HepG2 (cell line): ENCODE data around the gene TMEM63B. TPM values are rescaled to one million over a fixed set of nuclear protein-coding genes. Genes with fewer than 3 reads are reported as not detected.

ENCODE experiments used
- GFI1 ChIP-seq: sonication (generic); formaldehyde crosslinking; IDR thresholded peaks from 2 replicates; pipeline ENCODE4 v1.5.0; 2020; ENCODE audit warnings: missing genetic modification reagents, mild to moderate bottlenecking, borderline replicate concordance
- GTF3A ChIP-seq: sonication (generic); formaldehyde crosslinking; conservative IDR thresholded peaks from 2 replicates; pipeline ENCODE4 v1.4.0; 2020; ENCODE audit warnings: mild to moderate bottlenecking, missing genetic modification reagents
- HOXA3 ChIP-seq: sonication (generic); formaldehyde crosslinking; IDR thresholded peaks from 2 replicates; pipeline ENCODE4 v1.5.0; 2020; ENCODE audit warnings: missing genetic modification reagents
- MIER3 ChIP-seq: IDR thresholded peaks from 2 replicates; pipeline ENCODE4 v1.6.1; 2016; ENCODE audit warnings: missing compliant biosample characterization, borderline replicate concordance
- RBFOX2 ChIP-seq: fragments of 200-400 bp; formaldehyde crosslinking; IDR thresholded peaks from 2 replicates; pipeline ENCODE4 v1.6.1; 2017; ENCODE audit warnings: low read depth, mild to moderate bottlenecking, low read length
- SKI ChIP-seq: fragments of 450-650 bp; IDR thresholded peaks from one replicate; pipeline ENCODE4 v1.6.1; 2018; ENCODE audit warnings: mild to moderate bottlenecking; ENCODE audit not compliant: partially characterized antibody
- SRF ChIP-seq: IDR thresholded peaks from 2 replicates; pipeline ENCODE4 v1.6.1; 2011; ENCODE audit warnings: mild to moderate bottlenecking, low read depth, low read length, moderate library complexity
- SRSF4 ChIP-seq: fragments of 200-400 bp; formaldehyde crosslinking; IDR thresholded peaks from one replicate; pipeline ENCODE4 v1.6.1; 2018; ENCODE audit warnings: mild to moderate bottlenecking, low read depth, low read length, moderate library complexity; ENCODE audit not compliant: poor library complexity, severe bottlenecking
- TMF1 ChIP-seq: sonication (generic); formaldehyde crosslinking; IDR thresholded peaks from 2 replicates; pipeline ENCODE4 v1.8.1; 2022; ENCODE audit warnings: low read depth, missing genetic modification reagents
- U2AF1 ChIP-seq: fragments of 200-400 bp; formaldehyde crosslinking; optimal IDR thresholded peaks from 2 replicates; pipeline ENCODE3; 2017; ENCODE audit warnings: mild to moderate bottlenecking, low read depth, low read length
- ZNF619 ChIP-seq: sonication (generic); formaldehyde crosslinking; IDR thresholded peaks from 2 replicates; pipeline ENCODE4 v1.4.0; 2020; ENCODE audit warnings: mild to moderate bottlenecking, missing genetic modification reagents
- ZNF629 ChIP-seq: sonication (generic); formaldehyde crosslinking; conservative IDR thresholded peaks from 2 replicates; pipeline ENCODE4 v1.5.0; 2020; ENCODE audit warnings: missing genetic modification reagents
- ZNF678 ChIP-seq: sonication (generic); formaldehyde crosslinking; IDR thresholded peaks from 2 replicates; pipeline ENCODE4 v1.4.0; 2020; ENCODE audit warnings: mild to moderate bottlenecking, missing genetic modification reagents
- polyA plus RNA-seq, 8 experiments: library from polyadenylated mRNA; depleted of rRNA in 3 of 8; stranded (reverse) in 7 of 8; unstranded in 1 of 8; fragments of >200 nt; fragmentation: Illumina TruSeq in 4 of 8; extraction: Trizol in 4 of 8; gene quantifications; 2 replicates each; pipeline versions ENCODE4 v1.2.1 to v1.2.3, GENCODE V29; 2011 to 2016; ENCODE audit warnings: low read depth in 4 of 8, missing spikeins in 1 of 8, mixed read lengths in 1 of 8; ENCODE audit not compliant: insufficient read depth in 1 of 8
- total RNA-seq, 5 experiments: library from RNA; depleted of rRNA; stranded (reverse); fragments of >200 nt; fragmentation: Illumina TruSeq; extraction: Trizol; gene quantifications; 2 replicates each; pipeline ENCODE4 v1.2.3, GENCODE V29; 2016; ENCODE audit warnings: low read depth in 1 of 5
- TF ChIP-seq, protein P1 (sequence below): sonication (generic); formaldehyde crosslinking; IDR thresholded peaks from 2 replicates; pipeline ENCODE4 v1.4.0; 2020; ENCODE audit warnings: missing genetic modification reagents
- TF ChIP-seq, protein P2 (sequence below): sonication (generic); formaldehyde crosslinking; IDR thresholded peaks from 2 replicates; pipeline ENCODE4 v1.8.0; 2022; ENCODE audit warnings: mild to moderate bottlenecking, missing genetic modification reagents
- TF ChIP-seq, protein P3 (sequence below): fragments of 450-650 bp; IDR thresholded peaks from 2 replicates; pipeline ENCODE4 v1.6.1; 2017; ENCODE audit warnings: mild to moderate bottlenecking

The TMEM63B gene
- total and polyA plus RNA-seq, 2 of the 13 experiments (the other 11 are each of a cell fraction or from before 2014, with no cell fraction given), result 27.4 to 75.8 TPM

DNA sequence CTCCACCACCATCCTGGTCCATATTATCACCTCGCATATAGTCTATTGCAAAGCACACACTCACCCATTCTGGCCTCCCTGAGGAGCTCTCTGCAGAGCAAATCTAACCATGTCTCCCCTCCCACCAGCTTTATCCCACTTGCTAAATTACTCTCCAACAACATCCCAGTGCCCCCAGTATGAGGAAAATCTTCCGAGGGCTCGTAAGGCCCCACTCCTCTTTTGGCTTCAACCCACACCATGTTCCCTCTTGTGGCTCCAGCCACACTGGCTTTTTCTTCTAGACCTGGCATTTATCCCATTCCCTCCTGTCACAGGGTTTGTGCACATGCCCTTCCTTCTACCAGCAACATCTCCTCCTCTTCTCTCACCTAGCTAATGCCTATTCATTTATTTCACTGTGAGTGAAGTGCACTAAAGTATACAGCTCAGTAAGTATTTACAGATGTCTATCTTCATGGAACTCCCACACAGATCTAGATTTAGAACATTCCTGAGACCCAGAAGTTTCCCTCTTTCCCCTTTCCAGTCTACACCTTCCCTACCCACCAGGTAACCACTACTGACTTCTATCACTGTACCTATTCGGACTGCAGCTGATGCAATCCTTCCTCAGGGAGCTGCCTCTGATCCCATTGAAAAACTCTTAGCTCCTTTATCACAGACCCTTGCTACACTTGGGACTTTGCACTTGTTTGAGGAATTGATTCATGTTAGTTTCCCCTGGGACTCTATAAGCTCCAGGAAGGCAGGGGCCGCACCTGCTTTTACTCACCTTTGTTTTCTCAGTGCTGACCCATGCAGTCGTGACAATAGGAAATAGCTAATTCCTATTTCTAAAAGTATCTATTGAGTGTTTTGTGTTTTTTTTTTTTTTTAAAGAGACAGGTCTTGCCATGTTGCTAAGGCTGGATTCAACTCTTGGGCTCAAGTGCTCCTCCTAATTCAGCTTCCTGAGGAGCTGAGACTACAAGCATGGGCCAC, 15.6 kb upstream of the TMEM63B start (continued):
- TF ChIP-seq, protein P1, sequence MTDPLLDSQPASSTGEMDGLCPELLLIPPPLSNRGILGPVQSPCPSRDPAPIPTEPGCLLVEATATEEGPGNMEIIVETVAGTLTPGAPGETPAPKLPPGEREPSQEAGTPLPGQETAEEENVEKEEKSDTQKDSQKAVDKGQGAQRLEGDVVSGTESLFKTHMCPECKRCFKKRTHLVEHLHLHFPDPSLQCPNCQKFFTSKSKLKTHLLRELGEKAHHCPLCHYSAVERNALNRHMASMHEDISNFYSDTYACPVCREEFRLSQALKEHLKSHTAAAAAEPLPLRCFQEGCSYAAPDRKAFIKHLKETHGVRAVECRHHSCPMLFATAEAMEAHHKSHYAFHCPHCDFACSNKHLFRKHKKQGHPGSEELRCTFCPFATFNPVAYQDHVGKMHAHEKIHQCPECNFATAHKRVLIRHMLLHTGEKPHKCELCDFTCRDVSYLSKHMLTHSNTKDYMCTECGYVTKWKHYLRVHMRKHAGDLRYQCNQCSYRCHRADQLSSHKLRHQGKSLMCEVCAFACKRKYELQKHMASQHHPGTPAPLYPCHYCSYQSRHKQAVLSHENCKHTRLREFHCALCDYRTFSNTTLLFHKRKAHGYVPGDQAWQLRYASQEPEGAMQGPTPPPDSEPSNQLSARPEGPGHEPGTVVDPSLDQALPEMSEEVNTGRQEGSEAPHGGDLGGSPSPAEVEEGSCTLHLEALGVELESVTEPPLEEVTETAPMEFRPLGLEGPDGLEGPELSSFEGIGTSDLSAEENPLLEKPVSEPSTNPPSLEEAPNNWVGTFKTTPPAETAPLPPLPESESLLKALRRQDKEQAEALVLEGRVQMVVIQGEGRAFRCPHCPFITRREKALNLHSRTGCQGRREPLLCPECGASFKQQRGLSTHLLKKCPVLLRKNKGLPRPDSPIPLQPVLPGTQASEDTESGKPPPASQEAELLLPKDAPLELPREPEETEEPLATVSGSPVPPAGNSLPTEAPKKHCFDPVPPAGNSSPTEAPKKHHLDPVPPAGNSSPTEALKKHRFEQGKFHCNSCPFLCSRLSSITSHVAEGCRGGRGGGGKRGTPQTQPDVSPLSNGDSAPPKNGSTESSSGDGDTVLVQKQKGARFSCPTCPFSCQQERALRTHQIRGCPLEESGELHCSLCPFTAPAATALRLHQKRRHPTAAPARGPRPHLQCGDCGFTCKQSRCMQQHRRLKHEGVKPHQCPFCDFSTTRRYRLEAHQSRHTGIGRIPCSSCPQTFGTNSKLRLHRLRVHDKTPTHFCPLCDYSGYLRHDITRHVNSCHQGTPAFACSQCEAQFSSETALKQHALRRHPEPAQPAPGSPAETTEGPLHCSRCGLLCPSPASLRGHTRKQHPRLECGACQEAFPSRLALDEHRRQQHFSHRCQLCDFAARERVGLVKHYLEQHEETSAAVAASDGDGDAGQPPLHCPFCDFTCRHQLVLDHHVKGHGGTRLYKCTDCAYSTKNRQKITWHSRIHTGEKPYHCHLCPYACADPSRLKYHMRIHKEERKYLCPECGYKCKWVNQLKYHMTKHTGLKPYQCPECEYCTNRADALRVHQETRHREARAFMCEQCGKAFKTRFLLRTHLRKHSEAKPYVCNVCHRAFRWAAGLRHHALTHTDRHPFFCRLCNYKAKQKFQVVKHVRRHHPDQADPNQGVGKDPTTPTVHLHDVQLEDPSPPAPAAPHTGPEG (CRISPR knock-in tag), result no peak
- TF ChIP-seq GTF3A, result no peak; the same call in 1 of the 2 replicates
- TF ChIP-seq TMF1 (CRISPR knock-in tag), result 0 out of 2 replicates have a peak, but pooled peaks have one; percentile 64
- TF ChIP-seq U2AF1, result no peak
- no peak for TF ChIP-seq SRSF4
- no peak for TF ChIP-seq SRF
- TF ChIP-seq GFI1 (CRISPR knock-in tag), result peak; percentile 96
- peak; percentile 69; the same call in 1 of the 2 replicates for TF ChIP-seq HOXA3 (CRISPR knock-in tag)
- TF ChIP-seq SKI, result no peak
- TF ChIP-seq, protein P2, sequence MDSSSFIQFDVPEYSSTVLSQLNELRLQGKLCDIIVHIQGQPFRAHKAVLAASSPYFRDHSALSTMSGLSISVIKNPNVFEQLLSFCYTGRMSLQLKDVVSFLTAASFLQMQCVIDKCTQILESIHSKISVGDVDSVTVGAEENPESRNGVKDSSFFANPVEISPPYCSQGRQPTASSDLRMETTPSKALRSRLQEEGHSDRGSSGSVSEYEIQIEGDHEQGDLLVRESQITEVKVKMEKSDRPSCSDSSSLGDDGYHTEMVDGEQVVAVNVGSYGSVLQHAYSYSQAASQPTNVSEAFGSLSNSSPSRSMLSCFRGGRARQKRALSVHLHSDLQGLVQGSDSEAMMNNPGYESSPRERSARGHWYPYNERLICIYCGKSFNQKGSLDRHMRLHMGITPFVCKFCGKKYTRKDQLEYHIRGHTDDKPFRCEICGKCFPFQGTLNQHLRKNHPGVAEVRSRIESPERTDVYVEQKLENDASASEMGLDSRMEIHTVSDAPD (CRISPR knock-in tag), result 0 out of 2 replicates have a peak, but pooled peaks have one; percentile 49
- TF ChIP-seq, protein P3, sequence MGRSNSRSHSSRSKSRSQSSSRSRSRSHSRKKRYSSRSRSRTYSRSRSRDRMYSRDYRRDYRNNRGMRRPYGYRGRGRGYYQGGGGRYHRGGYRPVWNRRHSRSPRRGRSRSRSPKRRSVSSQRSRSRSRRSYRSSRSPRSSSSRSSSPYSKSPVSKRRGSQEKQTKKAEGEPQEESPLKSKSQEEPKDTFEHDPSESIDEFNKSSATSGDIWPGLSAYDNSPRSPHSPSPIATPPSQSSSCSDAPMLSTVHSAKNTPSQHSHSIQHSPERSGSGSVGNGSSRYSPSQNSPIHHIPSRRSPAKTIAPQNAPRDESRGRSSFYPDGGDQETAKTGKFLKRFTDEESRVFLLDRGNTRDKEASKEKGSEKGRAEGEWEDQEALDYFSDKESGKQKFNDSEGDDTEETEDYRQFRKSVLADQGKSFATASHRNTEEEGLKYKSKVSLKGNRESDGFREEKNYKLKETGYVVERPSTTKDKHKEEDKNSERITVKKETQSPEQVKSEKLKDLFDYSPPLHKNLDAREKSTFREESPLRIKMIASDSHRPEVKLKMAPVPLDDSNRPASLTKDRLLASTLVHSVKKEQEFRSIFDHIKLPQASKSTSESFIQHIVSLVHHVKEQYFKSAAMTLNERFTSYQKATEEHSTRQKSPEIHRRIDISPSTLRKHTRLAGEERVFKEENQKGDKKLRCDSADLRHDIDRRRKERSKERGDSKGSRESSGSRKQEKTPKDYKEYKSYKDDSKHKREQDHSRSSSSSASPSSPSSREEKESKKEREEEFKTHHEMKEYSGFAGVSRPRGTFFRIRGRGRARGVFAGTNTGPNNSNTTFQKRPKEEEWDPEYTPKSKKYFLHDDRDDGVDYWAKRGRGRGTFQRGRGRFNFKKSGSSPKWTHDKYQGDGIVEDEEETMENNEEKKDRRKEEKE, result no peak
- TF ChIP-seq ZNF629, result peak; percentile 37
- TF ChIP-seq RBFOX2, result 0 out of 2 replicates have a peak, but pooled peaks have one; percentile 8
- peak; percentile 56; the same call in 1 of the 2 replicates for TF ChIP-seq MIER3 (CRISPR knock-in tag)
- 0 out of 2 replicates have a peak, but pooled peaks have one; percentile 77 for TF ChIP-seq ZNF619 (CRISPR knock-in tag)
- TF ChIP-seq ZNF678 (CRISPR knock-in tag), result 0 out of 2 replicates have a peak, but pooled peaks have one; percentile 45
